Measurements from ENCODE around the gene PDE2A.
"Not testable (repeated sequence)": the region's sequence is repeated elsewhere in the genome, so short reads cannot be mapped to it uniquely, and the experiment has no call there.

Gene PDE2A

GRCh38 chr11:72575533-72576242, 98.5 kb downstream of the PDE2A start:
- no peak for DNase-seq (ENCODE audit: low spot score)

GRCh38 chr11:72574548-72575460, 99.4 kb downstream of the PDE2A start:
- no peak for DNase-seq (ENCODE audit: low spot score)

GRCh38 chr11:72573855-72574445, 100.3 kb downstream of the PDE2A start:
- DNase-seq (ENCODE audit: low spot score) = no peak

GRCh38 chr11:72573072-72573854, 101.0 kb downstream of the PDE2A start:
- DNase-seq (ENCODE audit: low spot score) = peak; percentile 74

GRCh38 chr11:72572540-72572939, 101.7 kb downstream of the PDE2A start:
- not testable (repeated sequence) for DNase-seq (ENCODE audit: low spot score)

DNA sequence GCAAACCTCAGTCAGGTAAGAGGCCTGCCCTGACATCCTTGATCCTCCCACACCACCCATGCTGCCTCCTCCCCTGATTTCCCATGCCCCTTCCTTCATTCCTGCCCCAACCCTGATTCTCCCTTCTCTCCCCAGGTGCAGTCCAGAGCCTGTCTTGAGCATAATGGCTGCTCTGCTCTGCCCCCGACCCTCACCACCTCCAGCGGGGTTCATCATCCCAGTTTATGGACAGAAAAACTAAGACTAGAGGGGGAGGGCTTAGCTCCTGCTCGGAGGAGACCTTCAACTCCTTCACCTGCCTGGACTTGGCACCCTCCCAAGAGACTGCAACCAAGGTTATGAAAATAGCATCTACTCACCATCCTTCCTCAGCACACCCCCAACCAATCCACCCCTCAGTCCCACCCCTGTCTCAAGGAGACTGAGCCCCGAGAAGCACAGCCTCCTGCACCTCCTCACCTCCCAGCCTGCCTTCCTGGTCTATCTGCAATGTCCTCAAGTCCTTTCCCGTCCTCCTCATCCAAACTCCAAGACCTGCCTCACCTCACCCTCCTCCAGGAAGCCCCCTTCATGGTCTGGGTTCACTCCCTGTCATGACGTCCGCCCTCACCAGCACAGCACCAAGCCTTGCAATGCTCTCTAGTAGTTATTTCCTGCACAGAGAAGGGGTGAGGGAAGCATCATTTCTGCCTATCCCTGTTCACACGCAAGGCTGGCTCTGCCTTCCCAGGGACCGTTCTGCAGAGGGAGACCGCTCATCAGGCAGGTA, 103.1 kb downstream of the PDE2A start:
- no peak for DNase-seq (ENCODE audit: low spot score)

- DNase-seq (ENCODE audit: low spot score) = no peak
Observed at GRCh38 chr11:72569966-72570892, 104.0 kb downstream of the PDE2A start.

- DNase-seq (ENCODE audit: low spot score) = no peak
Observed at GRCh38 chr11:72568861-72569260, 105.4 kb downstream of the PDE2A start.

GRCh38 chr11:72562431-72562830, 111.8 kb downstream of the PDE2A start:
- no peak for DNase-seq (ENCODE audit: low spot score)

GRCh38 chr11:72561856-72562255, 112.4 kb downstream of the PDE2A start:
- no peak for DNase-seq (ENCODE audit: low spot score)

- not testable (repeated sequence) for DNase-seq (ENCODE audit: low spot score)
Observed at GRCh38 chr11:72560864-72561263, 113.4 kb downstream of the PDE2A start.

DNA sequence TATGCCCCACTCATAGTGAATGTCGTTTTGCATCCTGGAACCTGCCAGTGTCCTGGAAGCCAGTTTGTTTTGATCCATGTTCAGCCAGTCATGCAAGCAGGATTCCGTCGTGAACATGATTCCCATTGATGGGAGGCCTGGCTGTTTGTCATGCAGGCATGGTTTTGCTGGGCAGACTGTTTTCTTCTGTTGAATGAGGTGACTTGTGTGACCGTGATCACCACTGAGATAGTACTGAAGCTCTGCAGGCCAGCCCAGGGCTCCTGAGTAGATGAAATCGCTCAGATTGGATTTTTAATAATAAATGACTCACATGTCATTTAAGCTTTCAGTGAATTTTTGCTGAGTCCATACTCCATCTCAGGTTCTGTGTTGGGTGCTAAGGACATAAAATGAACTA, 117.8 kb downstream of the PDE2A start:
- DNase-seq (ENCODE audit: low spot score) = no peak

GRCh38 chr11:72555014-72555522, 119.2 kb downstream of the PDE2A start:
- not testable (repeated sequence) for DNase-seq (ENCODE audit: low spot score)

DNA sequence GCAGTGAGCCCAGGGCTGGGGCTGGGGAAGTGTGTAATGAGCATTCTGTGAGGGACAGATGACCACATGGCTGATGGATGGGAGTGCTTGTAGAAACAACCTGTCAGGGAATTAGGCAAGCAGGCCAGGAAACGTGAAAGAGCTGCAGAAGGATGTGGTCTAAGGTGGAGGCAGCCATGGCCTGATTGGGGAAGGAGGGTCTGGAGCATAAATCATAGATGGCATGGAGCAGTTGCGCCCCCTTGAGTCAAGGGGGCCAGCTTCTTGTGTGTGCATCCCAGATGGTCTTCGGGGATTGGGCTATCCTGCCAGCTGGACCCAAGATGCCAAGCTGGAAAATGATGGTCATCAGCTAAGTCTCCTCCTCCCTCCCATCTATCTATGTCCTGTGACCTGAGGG, 120.5 kb downstream of the PDE2A start:
- peak; percentile 52 for DNase-seq (ENCODE audit: low spot score)

GRCh38 chr11:72552399-72552910, 121.8 kb downstream of the PDE2A start:
- DNase-seq (ENCODE audit: low spot score) = no peak

DNA sequence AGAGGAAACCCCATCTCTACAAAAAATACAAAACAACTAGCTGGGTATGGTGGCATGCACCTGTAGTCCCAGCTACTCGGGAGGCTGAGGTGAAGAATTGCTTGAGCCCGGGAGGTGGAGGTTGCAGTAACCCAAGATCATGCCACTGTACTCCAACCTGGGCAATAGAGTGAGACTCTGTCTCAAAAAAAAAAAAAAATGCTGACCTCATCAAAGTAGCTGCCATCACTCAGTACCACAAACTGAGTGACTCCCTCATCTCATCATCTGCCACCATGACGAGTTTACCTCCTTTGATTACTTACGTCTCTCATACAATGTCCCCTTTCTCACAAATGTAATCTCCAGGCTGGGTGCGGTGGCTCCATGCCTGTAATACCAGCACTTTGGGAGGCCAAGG, 122.7 kb downstream of the PDE2A start:
- DNase-seq (ENCODE audit: low spot score) = no peak

DNA sequence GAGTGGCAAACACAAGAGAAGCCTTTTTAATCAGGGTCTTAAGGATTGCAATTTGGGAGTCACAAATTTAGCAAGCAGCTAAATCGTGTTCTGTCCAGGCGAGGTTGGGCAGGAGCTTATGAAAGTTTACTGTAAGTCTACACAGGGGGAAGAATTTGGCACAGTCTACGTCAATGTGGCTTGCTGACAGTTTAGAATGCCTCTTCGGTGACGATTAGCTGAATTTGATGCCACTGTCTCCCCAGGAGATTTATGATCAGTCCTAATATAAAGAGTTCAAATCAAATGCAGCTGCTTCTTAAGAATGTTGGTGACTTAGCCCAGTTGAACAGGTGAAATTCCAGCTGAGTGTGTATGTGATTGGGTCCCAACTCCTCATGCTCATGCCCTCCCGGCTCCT, 125.8 kb downstream of the PDE2A start:
- no peak for DNase-seq (ENCODE audit: low spot score)

DNA sequence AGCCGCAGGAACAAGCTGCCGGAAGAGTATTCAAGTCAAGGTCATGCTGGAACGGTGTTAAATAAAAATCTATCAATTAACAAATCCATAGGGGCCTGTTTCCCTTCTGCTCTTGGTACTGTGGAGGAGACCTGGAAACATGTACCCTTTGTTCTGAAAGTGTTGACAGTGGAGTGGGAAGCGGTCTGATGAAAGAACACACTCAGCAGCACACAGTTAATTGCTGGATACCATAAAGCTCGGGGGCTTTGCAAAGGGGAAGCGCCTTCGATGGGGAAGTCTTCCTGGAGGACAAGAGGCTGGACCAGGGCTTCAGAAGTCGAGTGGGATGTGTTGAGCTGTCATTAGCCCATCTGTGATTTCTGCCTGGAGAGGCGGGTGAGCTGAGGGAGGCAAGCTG, 127.4 kb downstream of the PDE2A start:
- no peak for DNase-seq (ENCODE audit: low spot score)

DNA sequence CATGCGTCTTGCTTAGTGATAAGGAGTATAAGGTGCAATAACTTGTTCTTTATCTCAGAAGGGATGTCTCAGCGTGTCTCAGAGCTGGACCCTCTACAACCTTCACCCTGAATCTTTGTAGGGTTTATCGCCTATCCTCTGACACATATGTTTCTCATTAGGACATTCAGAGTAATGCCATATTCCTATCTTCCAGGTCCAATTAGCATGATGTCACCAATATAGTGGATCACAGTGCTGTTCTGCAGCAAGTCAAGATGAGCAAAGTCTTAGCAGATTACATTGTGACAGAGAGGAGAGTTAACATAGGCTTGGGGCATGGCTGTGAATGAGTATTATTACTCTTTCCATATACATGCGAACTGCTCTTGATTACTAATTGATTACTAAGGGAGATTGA, 129.6 kb downstream of the PDE2A start:
- no peak for DNase-seq (ENCODE audit: low spot score)
